ENCODE results near the gene KIRREL3.

DNA sequence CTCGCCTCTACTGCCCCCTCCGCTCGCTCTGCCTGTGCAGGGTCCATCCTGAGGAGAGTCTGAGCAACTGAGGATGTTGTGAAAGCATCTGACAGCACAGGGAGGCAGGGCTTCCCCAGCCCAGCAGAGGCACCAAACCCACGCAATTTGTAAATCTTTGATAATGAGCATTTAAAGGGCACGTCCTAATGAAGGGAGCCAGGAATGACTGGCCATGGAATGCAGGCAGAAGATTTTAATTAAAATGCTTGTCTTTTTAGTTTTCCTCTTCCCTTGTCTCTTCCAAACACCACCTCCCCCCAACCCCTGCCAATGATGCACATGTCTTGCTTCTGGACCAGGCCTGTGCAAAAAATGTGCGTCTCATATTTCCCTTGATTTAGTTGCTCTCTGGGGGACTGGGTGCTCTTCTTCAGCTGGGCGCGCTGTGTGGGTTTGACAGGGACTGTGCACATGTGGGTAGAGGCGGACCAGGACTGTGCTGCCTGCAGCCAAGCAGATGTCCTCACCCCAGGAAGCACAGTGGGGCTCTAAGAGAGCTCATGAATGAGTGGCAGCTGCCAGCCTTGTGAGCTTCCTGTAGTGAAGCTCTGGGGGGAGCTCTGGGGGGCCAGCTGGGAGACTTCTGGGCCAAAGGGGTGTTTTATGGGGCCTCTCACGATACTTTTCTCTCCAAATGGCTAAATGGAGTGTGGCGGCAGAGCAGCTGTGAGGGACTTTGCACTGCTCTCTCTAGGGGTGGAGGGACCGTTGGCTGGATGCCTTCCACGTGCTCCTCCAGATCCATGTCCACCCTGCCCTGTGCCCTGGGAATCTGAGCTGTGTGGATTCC, 371.6 kb downstream of the KIRREL3 start:
- no peak for TF ChIP-seq CTCF (IDR thresholded peaks at IDR 0.05)
- TF ChIP-seq POLR2A (IDR thresholded peaks at IDR 0.05), result no peak

Data from esophagus squamous epithelium (tissue), 4 donors.